MM.1S (cell line): ENCODE measurements around the gene EPHA5.

Experiments
- EZH2phosphoT487 ChIP-seq: fragments of 300-600 bp; sonication (generic); IDR thresholded peaks from 2 replicates; pipeline ENCODE4 v1.6.1; 2018; ENCODE audit warnings: antibody characterized with exemption, low read length
- TF ChIP-seq, protein P1 (sequence below): fragments of 300-600 bp; sonication (generic); IDR thresholded peaks from 2 replicates; pipeline ENCODE4 v1.5.1; 2016; ENCODE audit warnings: antibody characterized with exemption, low read length, mixed read lengths

DNA sequence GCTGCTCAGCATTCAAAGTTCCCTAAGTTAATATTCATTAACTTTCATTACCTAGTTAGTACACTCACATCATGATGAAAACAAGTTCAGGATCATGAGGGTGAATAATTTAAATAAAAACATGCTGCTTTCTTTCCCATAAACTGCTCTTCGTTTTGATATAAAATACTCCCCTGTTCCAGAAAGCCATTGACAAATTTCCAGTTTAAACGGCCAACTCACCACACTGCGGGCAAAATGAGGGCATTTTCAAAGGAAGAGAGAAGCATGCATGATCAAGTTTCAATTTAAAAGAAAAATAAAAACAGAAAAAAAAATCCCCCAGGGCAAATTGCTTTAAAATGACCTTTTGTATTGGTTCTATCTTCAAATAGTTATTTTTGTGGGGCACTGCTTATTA, 69.6 kb downstream of the EPHA5 start:
- TF ChIP-seq, protein P1, sequence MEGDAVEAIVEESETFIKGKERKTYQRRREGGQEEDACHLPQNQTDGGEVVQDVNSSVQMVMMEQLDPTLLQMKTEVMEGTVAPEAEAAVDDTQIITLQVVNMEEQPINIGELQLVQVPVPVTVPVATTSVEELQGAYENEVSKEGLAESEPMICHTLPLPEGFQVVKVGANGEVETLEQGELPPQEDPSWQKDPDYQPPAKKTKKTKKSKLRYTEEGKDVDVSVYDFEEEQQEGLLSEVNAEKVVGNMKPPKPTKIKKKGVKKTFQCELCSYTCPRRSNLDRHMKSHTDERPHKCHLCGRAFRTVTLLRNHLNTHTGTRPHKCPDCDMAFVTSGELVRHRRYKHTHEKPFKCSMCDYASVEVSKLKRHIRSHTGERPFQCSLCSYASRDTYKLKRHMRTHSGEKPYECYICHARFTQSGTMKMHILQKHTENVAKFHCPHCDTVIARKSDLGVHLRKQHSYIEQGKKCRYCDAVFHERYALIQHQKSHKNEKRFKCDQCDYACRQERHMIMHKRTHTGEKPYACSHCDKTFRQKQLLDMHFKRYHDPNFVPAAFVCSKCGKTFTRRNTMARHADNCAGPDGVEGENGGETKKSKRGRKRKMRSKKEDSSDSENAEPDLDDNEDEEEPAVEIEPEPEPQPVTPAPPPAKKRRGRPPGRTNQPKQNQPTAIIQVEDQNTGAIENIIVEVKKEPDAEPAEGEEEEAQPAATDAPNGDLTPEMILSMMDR: no peak
- TF ChIP-seq EZH2phosphoT487: no peak
